Upper lobe of left lung (tissue), 4 donors: ENCODE measurements around the gene TMEM269.

Experiments used
- EP300 ChIP-seq, 4 donors: sonication (generic); formaldehyde crosslinking; IDR thresholded peaks; one replicate each; pipeline ENCODE4 v1.5.1; 2017; ENCODE audit warnings: antibody characterized with exemption in 4 of 4, control low read depth in 2 of 4
- POLR2AphosphoS5 ChIP-seq, 2 donors: sonication (generic); formaldehyde crosslinking; IDR thresholded peaks; one replicate each; pipeline ENCODE4 v1.5.1; 2017; ENCODE audit warnings: antibody characterized with exemption in 2 of 2
- TF ChIP-seq, protein P1 (sequence below), 6 experiments: fragments of 450-650 bp in 4 of 6; fragments of 200-600 bp in 2 of 6; sonication (generic) in 2 of 6; IDR thresholded peaks; one replicate each; pipeline ENCODE4 v1.5.1; 2016 to 2019; ENCODE audit warnings: antibody characterized with exemption in 6 of 6

DNA sequence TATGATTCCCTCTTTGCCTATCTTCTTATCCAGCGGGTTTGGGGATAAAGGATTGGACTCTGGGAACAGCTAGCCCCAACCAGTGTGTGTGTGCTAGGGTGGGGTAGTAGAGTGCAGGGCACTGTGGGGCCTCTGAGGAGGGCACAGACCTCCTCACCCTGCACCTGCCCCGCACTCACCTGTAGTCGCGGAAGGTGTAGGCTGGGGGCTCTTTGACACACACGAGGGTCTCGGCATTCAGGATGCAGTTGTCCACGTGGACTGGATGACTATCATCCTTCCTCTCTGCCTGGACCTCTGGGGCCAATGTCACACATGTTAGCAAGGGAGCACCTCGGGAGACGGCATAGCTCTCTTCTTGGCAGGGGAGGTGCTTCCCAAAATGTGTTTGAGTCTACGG, 36.8 kb upstream of the TMEM269 start:
- TF ChIP-seq, protein P1, sequence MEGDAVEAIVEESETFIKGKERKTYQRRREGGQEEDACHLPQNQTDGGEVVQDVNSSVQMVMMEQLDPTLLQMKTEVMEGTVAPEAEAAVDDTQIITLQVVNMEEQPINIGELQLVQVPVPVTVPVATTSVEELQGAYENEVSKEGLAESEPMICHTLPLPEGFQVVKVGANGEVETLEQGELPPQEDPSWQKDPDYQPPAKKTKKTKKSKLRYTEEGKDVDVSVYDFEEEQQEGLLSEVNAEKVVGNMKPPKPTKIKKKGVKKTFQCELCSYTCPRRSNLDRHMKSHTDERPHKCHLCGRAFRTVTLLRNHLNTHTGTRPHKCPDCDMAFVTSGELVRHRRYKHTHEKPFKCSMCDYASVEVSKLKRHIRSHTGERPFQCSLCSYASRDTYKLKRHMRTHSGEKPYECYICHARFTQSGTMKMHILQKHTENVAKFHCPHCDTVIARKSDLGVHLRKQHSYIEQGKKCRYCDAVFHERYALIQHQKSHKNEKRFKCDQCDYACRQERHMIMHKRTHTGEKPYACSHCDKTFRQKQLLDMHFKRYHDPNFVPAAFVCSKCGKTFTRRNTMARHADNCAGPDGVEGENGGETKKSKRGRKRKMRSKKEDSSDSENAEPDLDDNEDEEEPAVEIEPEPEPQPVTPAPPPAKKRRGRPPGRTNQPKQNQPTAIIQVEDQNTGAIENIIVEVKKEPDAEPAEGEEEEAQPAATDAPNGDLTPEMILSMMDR (IDR thresholded peaks at IDR 0.05) = no peak
- TF ChIP-seq POLR2AphosphoS5 (IDR thresholded peaks at IDR 0.05) (no peak), EP300 (IDR thresholded peaks at IDR 0.05) (no peak)
